CD4-positive, CD25-positive, alpha-beta regulatory T cell (primary cell): Measurements from ENCODE around the gene NKAP. TPM values are rescaled to one million over a fixed set of nuclear protein-coding genes. Genes with fewer than 3 reads are reported as not detected.
"Not testable (repeated sequence)": the region's sequence is repeated elsewhere in the genome, so short reads cannot be mapped to it uniquely, and the experiment has no call there.

ENCODE experiments used
- ATAC-seq, 2 donors: fragments of 150-1000 bp; cut with Tn5 transposase; one replicate each; pipeline ENCODE4 v1.10.0; 2021; ENCODE audit warnings: low read depth in 2 of 2, moderate number of reproducible peaks in 2 of 2, moderate library complexity in 1 of 2
- DNase-seq, 3 donors: peaks; one replicate each; pipeline versions ENCODE4 v3.0.0 to v3.0.0-alpha.2; 2012 to 2022; ENCODE audit warnings: mixed read lengths in 1 of 3
- H3K27ac ChIP-seq: one replicate; pipeline ENCODE4 v1.7.0; 2013; ENCODE audit warnings: mild to moderate bottlenecking, low read length; ENCODE audit not compliant: insufficient read depth, poor library complexity, severe bottlenecking
- H3K27me3 ChIP-seq: one replicate; pipeline ENCODE4 v1.7.0; 2013; ENCODE audit warnings: low read length; ENCODE audit not compliant: control insufficient read depth, insufficient read depth
- H3K36me3 ChIP-seq: one replicate; pipeline ENCODE4 v1.7.0; 2013; ENCODE audit warnings: mild to moderate bottlenecking, low read length, moderate library complexity; ENCODE audit not compliant: control insufficient read depth, insufficient read depth
- H3K4me1 ChIP-seq: 2 replicates; pipeline ENCODE4 v1.7.0; 2013; ENCODE audit warnings: mild to moderate bottlenecking, low read length; ENCODE audit not compliant: insufficient read depth, control insufficient read depth, poor library complexity, severe bottlenecking
- H3K4me3 ChIP-seq: one replicate; pipeline ENCODE4 v1.7.0; 2013; ENCODE audit warnings: low read depth, mild to moderate bottlenecking, low read length, moderate library complexity
- H3K9me3 ChIP-seq, 2 experiments: 1 replicate in 1 of 2; 2 replicates in 1 of 2; pipeline ENCODE4 v1.7.0; 2013; ENCODE audit warnings: low read length in 2 of 2, mild to moderate bottlenecking in 1 of 2, moderate library complexity in 1 of 2; ENCODE audit not compliant: control insufficient read depth in 2 of 2
- H3K27ac Mint-ChIP-seq, 3 donors: one replicate each; pipeline ENCODE4 v1.8.0; 2020 to 2022; ENCODE audit warnings: mild to moderate bottlenecking in 3 of 3, mixed read lengths in 3 of 3, moderate library complexity in 2 of 3
- H3K27me3 Mint-ChIP-seq: one replicate; pipeline ENCODE4 v1.8.0; 2022; ENCODE audit warnings: mild to moderate bottlenecking, mixed read lengths
- H3K36me3 Mint-ChIP-seq: one replicate; pipeline ENCODE4 v1.8.0; 2020; ENCODE audit warnings: mixed read lengths
- H3K4me1 Mint-ChIP-seq, 4 donors: one replicate each; pipeline ENCODE4 v1.8.0; 2020 to 2022; ENCODE audit warnings: mixed read lengths in 4 of 4, mild to moderate bottlenecking in 1 of 4
- H3K4me3 Mint-ChIP-seq, 4 donors: one replicate each; pipeline ENCODE4 v1.8.0; 2020 to 2022; ENCODE audit warnings: mild to moderate bottlenecking in 4 of 4, mixed read lengths in 4 of 4, moderate library complexity in 3 of 4
- H3K9me3 Mint-ChIP-seq, 7 donors: one replicate each; pipeline ENCODE4 v1.8.0; 2020 to 2022; ENCODE audit warnings: mixed read lengths in 7 of 7, mild to moderate bottlenecking in 3 of 7, moderate library complexity in 2 of 7
- polyA plus RNA-seq, 4 donors: library from polyadenylated mRNA; unstranded; fragments of 300-500 nt; fragmentation: Illumina TruSeq; gene quantifications; one replicate each; pipeline ENCODE4 v1.2.3, GENCODE V29; 2021
- total RNA-seq: library from RNA; stranded (reverse); gene quantifications from one replicate; pipeline ENCODE4 v1.2.3, GENCODE V29; 2022

Gene NKAP
- total and polyA plus RNA-seq, 5 donors from 2014 or later, result 2.5 to 13.0 (median 3.8) TPM

- Histone ChIP-seq H3K4me3 (no peak overlapping the region), H3K27ac (no peak overlapping the region), H3K27me3 (peaks cover 12% of the 10 kb centered on the region), H3K36me3 (no peaks in the 10 kb centered on the region), H3K4me1 (no peaks in the 10 kb centered on the region), H3K9me3 (no peaks in the 10 kb centered on the region)
- Mint-ChIP-seq H3K9me3 (peaks cover 0 to 2% (median 0%) of the 10 kb centered on the region in 7 donors), H3K4me3 (no peak overlapping the region), H3K4me1 (no peaks in the 10 kb centered on the region), H3K27me3 (peaks cover 21% of the 10 kb centered on the region), H3K36me3 (no peaks in the 10 kb centered on the region), H3K27ac (no peak overlapping the region)
- ATAC-seq (no peak), DNase-seq (no peak)
These were observed 38.6 kb upstream of the NKAP start for GRCh38 chrX:119982145-119982544.

- peak in 1 of 3 donors; percentile 34 for DNase-seq
- Histone ChIP-seq H3K27me3 (peaks cover 12% of the 10 kb centered on the region), H3K4me3 (no peak overlapping the region), H3K27ac (no peak overlapping the region), H3K4me1 (no peaks in the 10 kb centered on the region), H3K36me3 (no peaks in the 10 kb centered on the region), H3K9me3 (no peaks in the 10 kb centered on the region)
- Mint-ChIP-seq H3K4me3 (no peak overlapping the region), H3K36me3 (no peaks in the 10 kb centered on the region), H3K27me3 (peaks cover 20% of the 10 kb centered on the region), H3K27ac (no peak overlapping the region), H3K4me1 (no peaks in the 10 kb centered on the region), H3K9me3 (peaks cover 0 to 2% (median 0%) of the 10 kb centered on the region in 7 donors)
- no peak for ATAC-seq
These were observed 37.9 kb upstream of the NKAP start for GRCh38 chrX:119981286-119982070.

- not testable (repeated sequence) for H3K9me3 Mint-ChIP-seq, H3K4me1 Mint-ChIP-seq, H3K4me1 ChIP-seq, H3K27ac Mint-ChIP-seq, ATAC-seq, H3K36me3 ChIP-seq, H3K27me3 Mint-ChIP-seq, DNase-seq, H3K27ac ChIP-seq, H3K4me3 ChIP-seq, H3K36me3 Mint-ChIP-seq, H3K9me3 ChIP-seq, H3K4me3 Mint-ChIP-seq, H3K27me3 ChIP-seq
These were observed 33.6 kb upstream of the NKAP start for GRCh38 chrX:119977172-119977571.

- DNase-seq (no peak), ATAC-seq (no peak)
- Histone ChIP-seq H3K4me1 (no peaks in the 10 kb centered on the region), H3K9me3 (no peaks in the 10 kb centered on the region), H3K27me3 (no peaks in the 10 kb centered on the region), H3K4me3 (no peak overlapping the region), H3K36me3 (no peaks in the 10 kb centered on the region), H3K27ac (no peak overlapping the region)
- no peak overlapping the region for H3K4me3 Mint-ChIP-seq
- no peaks in the 10 kb centered on the region for H3K36me3 Mint-ChIP-seq
- no peak overlapping the region for H3K27ac Mint-ChIP-seq
- no peaks in the 10 kb centered on the region for H3K4me1 Mint-ChIP-seq
- H3K27me3 Mint-ChIP-seq, result no peaks in the 10 kb centered on the region
- H3K9me3 Mint-ChIP-seq, result no peaks in the 10 kb centered on the region
These were observed 27.6 kb upstream of the NKAP start for GRCh38 chrX:119971184-119971583.

GRCh38 chrX:119970574-119970973, 27.0 kb upstream of the NKAP start:
- H3K4me1 ChIP-seq, result no peaks in the 10 kb centered on the region
- DNase-seq, result no peak
- no peaks in the 10 kb centered on the region for H3K4me1 Mint-ChIP-seq
- H3K9me3 ChIP-seq, result no peaks in the 10 kb centered on the region
- no peaks in the 10 kb centered on the region for H3K9me3 Mint-ChIP-seq
- H3K27me3 ChIP-seq, result no peaks in the 10 kb centered on the region
- H3K27ac ChIP-seq, result no peak overlapping the region
- no peak overlapping the region for H3K4me3 ChIP-seq
- H3K27me3 Mint-ChIP-seq, result no peaks in the 10 kb centered on the region
- no peaks in the 10 kb centered on the region for H3K36me3 Mint-ChIP-seq
- no peak for ATAC-seq
- no peak overlapping the region for H3K27ac Mint-ChIP-seq
- no peak overlapping the region for H3K4me3 Mint-ChIP-seq
- H3K36me3 ChIP-seq, result no peaks in the 10 kb centered on the region

- not testable (repeated sequence) for H3K36me3 ChIP-seq, DNase-seq, H3K27me3 ChIP-seq, H3K4me1 Mint-ChIP-seq, ATAC-seq, H3K9me3 ChIP-seq, H3K27ac ChIP-seq, H3K4me1 ChIP-seq, H3K36me3 Mint-ChIP-seq, H3K27ac Mint-ChIP-seq, H3K9me3 Mint-ChIP-seq, H3K4me3 Mint-ChIP-seq, H3K4me3 ChIP-seq
- H3K27me3 Mint-ChIP-seq, result peaks cover 10% of the 10 kb centered on the region
These were observed 23.3 kb upstream of the NKAP start for GRCh38 chrX:119966837-119967236.

- Mint-ChIP-seq H3K27me3 (peaks cover 32% of the 10 kb centered on the region), H3K27ac (no peak overlapping the region), H3K4me1 (peaks cover 0 to 1% (median 0%) of the 10 kb centered on the region in 4 donors), H3K36me3 (no peaks in the 10 kb centered on the region), H3K9me3 (peaks cover 0 to 6% (median 0%) of the 10 kb centered on the region in 7 donors), H3K4me3 (no peak overlapping the region)
- Histone ChIP-seq H3K4me3 (no peak overlapping the region), H3K36me3 (no peaks in the 10 kb centered on the region), H3K27ac (no peak overlapping the region), H3K9me3 (no peaks in the 10 kb centered on the region), H3K4me1 (no peaks in the 10 kb centered on the region), H3K27me3 (no peaks in the 10 kb centered on the region)
- ATAC-seq (no peak), DNase-seq (no peak)
These were observed 17.1 kb upstream of the NKAP start for GRCh38 chrX:119960625-119961024.
